Neural progenitor cell (in vitro differentiated cells): ENCODE data around the gene DMRTC1.
"Not testable (repeated sequence)": the region's sequence is repeated elsewhere in the genome, so short reads cannot be mapped to it uniquely, and the experiment has no call there.

Experiments
- EZH2 ChIP-seq: fragments of 200-600 bp; sonication (generic); IDR thresholded peaks from 2 replicates; pipeline ENCODE4 v1.6.1; 2017; ENCODE audit warnings: antibody characterized with exemption, mild to moderate bottlenecking, moderate library complexity
- EZH2phosphoT487 ChIP-seq: fragments of 200-600 bp; sonication (generic); IDR thresholded peaks from 2 replicates; pipeline ENCODE4 v1.6.1; 2017; ENCODE audit warnings: antibody characterized with exemption
- TF ChIP-seq, protein P1 (sequence below): fragments of 200-600 bp; sonication (generic); IDR thresholded peaks from 2 replicates; pipeline ENCODE4 v1.5.1; 2017; ENCODE audit warnings: antibody characterized with exemption, mild to moderate bottlenecking

GRCh38 chrX:72837532-72837931 lies 106.1 kb downstream of the DMRTC1 start:
- TF ChIP-seq, protein P1, sequence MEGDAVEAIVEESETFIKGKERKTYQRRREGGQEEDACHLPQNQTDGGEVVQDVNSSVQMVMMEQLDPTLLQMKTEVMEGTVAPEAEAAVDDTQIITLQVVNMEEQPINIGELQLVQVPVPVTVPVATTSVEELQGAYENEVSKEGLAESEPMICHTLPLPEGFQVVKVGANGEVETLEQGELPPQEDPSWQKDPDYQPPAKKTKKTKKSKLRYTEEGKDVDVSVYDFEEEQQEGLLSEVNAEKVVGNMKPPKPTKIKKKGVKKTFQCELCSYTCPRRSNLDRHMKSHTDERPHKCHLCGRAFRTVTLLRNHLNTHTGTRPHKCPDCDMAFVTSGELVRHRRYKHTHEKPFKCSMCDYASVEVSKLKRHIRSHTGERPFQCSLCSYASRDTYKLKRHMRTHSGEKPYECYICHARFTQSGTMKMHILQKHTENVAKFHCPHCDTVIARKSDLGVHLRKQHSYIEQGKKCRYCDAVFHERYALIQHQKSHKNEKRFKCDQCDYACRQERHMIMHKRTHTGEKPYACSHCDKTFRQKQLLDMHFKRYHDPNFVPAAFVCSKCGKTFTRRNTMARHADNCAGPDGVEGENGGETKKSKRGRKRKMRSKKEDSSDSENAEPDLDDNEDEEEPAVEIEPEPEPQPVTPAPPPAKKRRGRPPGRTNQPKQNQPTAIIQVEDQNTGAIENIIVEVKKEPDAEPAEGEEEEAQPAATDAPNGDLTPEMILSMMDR: not testable (repeated sequence)
- not testable (repeated sequence) for TF ChIP-seq EZH2, EZH2phosphoT487
